H1 (cell line): Measurements from ENCODE around the gene RPS6KB2. TPM values are rescaled to one million over a fixed set of nuclear protein-coding genes. Genes with fewer than 3 reads are reported as not detected.
A peak's percentile ranks its signal among the peaks of the same experiment; 100 is the strongest.

Experiments used
- CTCF ChIA-PET: fragments of 300-600 bp; sonication (Branson Sonifier 250); formaldehyde crosslinking; loops from one replicate; lab custom pipeline; 2021; ENCODE audit not compliant: partially characterized antibody; lab: Charles Lee
- POLR2A ChIA-PET: fragments of 300-600 bp; sonication (Branson Sonifier 250); formaldehyde crosslinking; loops from one replicate; lab custom pipeline; 2021; ENCODE audit warnings: inconsistent platforms; ENCODE audit not compliant: partially characterized antibody; lab: Charles Lee
- DNase-seq, 2 experiments: peaks; one replicate each; pipeline versions ENCODE4 v3.0.0 to v3.0.0-alpha.2; 2010 to 2022; ENCODE audit warnings: low spot score in 2 of 2, low read depth in 1 of 2, mixed read lengths in 1 of 2
- FAIRE-seq: peaks from 2 replicates; lab custom pipeline; 2011; peaks lifted over from hg19 to GRCh38; lab: Jason Lieb, UNC
- H2AFZ ChIP-seq: 2 replicates; pipeline ENCODE4 v1.8.1; 2012; ENCODE audit warnings: low read length, inconsistent platforms
- H2AK5ac ChIP-seq: 2 replicates; pipeline ENCODE4 v1.6.1; 2013; ENCODE audit warnings: low read depth, low read length
- H2BK120ac ChIP-seq: replicated peaks from 2 replicates; pipeline ENCODE3; 2013; ENCODE audit warnings: low read depth, low read length, inconsistent platforms
- H2BK12ac ChIP-seq: 2 replicates; pipeline ENCODE4 v1.6.1; 2013; ENCODE audit warnings: low read depth, low read length
- H2BK15ac ChIP-seq: 2 replicates; pipeline ENCODE4 v1.6.1; 2013; ENCODE audit warnings: low read length
- H2BK20ac ChIP-seq: 2 replicates; pipeline ENCODE4 v1.6.1; 2013; ENCODE audit warnings: low read length
- H2BK5ac ChIP-seq: 2 replicates; pipeline ENCODE4 v1.6.1; 2013; ENCODE audit warnings: low read depth, low read length
- H3K14ac ChIP-seq: 2 replicates; pipeline ENCODE4 v1.6.1; 2013; ENCODE audit warnings: inconsistent platforms; ENCODE audit not compliant: insufficient read length
- H3K18ac ChIP-seq: 2 replicates; pipeline ENCODE4 v1.6.1; 2013; ENCODE audit warnings: low read length; ENCODE audit errors: extremely low read depth
- H3K23ac ChIP-seq: 2 replicates; pipeline ENCODE4 v1.6.1; 2013; ENCODE audit warnings: inconsistent platforms; ENCODE audit not compliant: insufficient read length
- H3K23me2 ChIP-seq: 2 replicates; pipeline ENCODE4 v1.6.1; 2013; ENCODE audit warnings: low read depth, low read length
- H3K27ac ChIP-seq: 2 replicates; pipeline ENCODE4 v1.6.1; 2011; ENCODE audit warnings: low read depth, low read length, inconsistent platforms
- H3K27me3 ChIP-seq, 4 experiments: replicated peaks in 1 of 4; 1 replicate in 1 of 4; 2 replicates in 3 of 4; pipeline versions ENCODE4 v1.6.1 to v1.8.1; 2011 to 2013; ENCODE audit warnings: low read length in 3 of 4, mild to moderate bottlenecking in 3 of 4, inconsistent platforms in 2 of 4, mixed read lengths in 2 of 4, moderate library complexity in 1 of 4; ENCODE audit not compliant: control insufficient read depth in 3 of 4, insufficient read depth in 3 of 4; ENCODE audit errors: extremely low read depth in 1 of 4
- H3K36me3 ChIP-seq, 4 experiments: 2 replicates each; pipeline versions ENCODE4 v1.6.1 to v1.8.1; 2011 to 2013; ENCODE audit warnings: mild to moderate bottlenecking in 4 of 4, low read length in 3 of 4, moderate library complexity in 2 of 4, control low read depth in 1 of 4, inconsistent platforms in 1 of 4; ENCODE audit not compliant: insufficient read depth in 4 of 4, control insufficient read depth in 2 of 4
- H3K4ac ChIP-seq: replicated peaks from 2 replicates; pipeline ENCODE3; 2013; ENCODE audit warnings: low read length, low read depth, mixed read lengths, inconsistent platforms; ENCODE audit not compliant: insufficient read length
- H3K4me1 ChIP-seq, 4 experiments: replicated peaks in 1 of 4; 1 replicate in 1 of 4; 2 replicates in 3 of 4; pipeline versions ENCODE4 v1.6.1 to v1.8.1; 2011 to 2013; ENCODE audit warnings: low read length in 3 of 4, inconsistent platforms in 2 of 4, mixed read lengths in 1 of 4; ENCODE audit not compliant: insufficient read depth in 4 of 4, control insufficient read depth in 3 of 4
- H3K4me2 ChIP-seq, 2 experiments: 2 replicates each; pipeline versions ENCODE4 v1.6.1 to v1.8.1; 2011 to 2013; ENCODE audit warnings: low read depth in 2 of 2, low read length in 2 of 2, control low read depth in 1 of 2, inconsistent platforms in 1 of 2, mild to moderate bottlenecking in 1 of 2; ENCODE audit not compliant: insufficient read depth in 1 of 2
- H3K4me3 ChIP-seq, 4 experiments: fragments of 200-600, 300-600 bp in 1 of 4; sonication (generic), shearing (Covaris generic), sonication (Bioruptor Twin) in 1 of 4; 2 replicates each; pipeline versions ENCODE4 v1.5.1 to v1.8.1; 2011 to 2016; ENCODE audit warnings: low read length in 4 of 4, low read depth in 3 of 4, control low read depth in 2 of 4, inconsistent platforms in 2 of 4, mild to moderate bottlenecking in 2 of 4, mixed read lengths in 1 of 4, moderate library complexity in 1 of 4; ENCODE audit not compliant: insufficient read depth in 2 of 4; ENCODE audit errors: extremely low read depth in 1 of 4
- H3K56ac ChIP-seq: replicated peaks from 2 replicates; pipeline ENCODE3; 2013; ENCODE audit warnings: low read depth, mild to moderate bottlenecking, mixed read lengths, low read length, inconsistent platforms; ENCODE audit not compliant: insufficient read length
- H3K79me1 ChIP-seq: 2 replicates; pipeline ENCODE4 v1.6.1; 2013; ENCODE audit warnings: low read depth, low read length, control low read depth
- H3K79me2 ChIP-seq, 2 experiments: 2 replicates each; pipeline versions ENCODE4 v1.6.1 to v1.8.1; 2012 to 2013; ENCODE audit warnings: low read length in 2 of 2, mild to moderate bottlenecking in 2 of 2, inconsistent platforms in 1 of 2; ENCODE audit not compliant: insufficient read depth in 2 of 2, control insufficient read depth in 1 of 2
- H3K9ac ChIP-seq, 4 experiments: replicated peaks in 1 of 4; 1 replicate in 1 of 4; 2 replicates in 3 of 4; pipeline versions ENCODE4 v1.6.1 to v1.8.1; 2011 to 2013; ENCODE audit warnings: low read depth in 3 of 4, low read length in 3 of 4, control low read depth in 2 of 4, mild to moderate bottlenecking in 2 of 4, moderate library complexity in 2 of 4, inconsistent platforms in 1 of 4; ENCODE audit errors: extremely low read depth in 1 of 4
- H3K9me3 ChIP-seq, 2 experiments: 2 replicates each; pipeline versions ENCODE4 v1.6.1 to v1.8.1; 2012 to 2013; ENCODE audit warnings: mild to moderate bottlenecking in 2 of 2, moderate library complexity in 2 of 2, control low read depth in 1 of 2, inconsistent platforms in 1 of 2, low read depth in 1 of 2, low read length in 1 of 2, mixed read lengths in 1 of 2; ENCODE audit not compliant: insufficient read depth in 2 of 2
- H4K20me1 ChIP-seq, 2 experiments: replicated peaks in 1 of 2; 2 replicates each; pipeline versions ENCODE3 to v1.8.1; 2011 to 2013; ENCODE audit warnings: inconsistent platforms in 2 of 2, low read length in 2 of 2, mild to moderate bottlenecking in 1 of 2; ENCODE audit not compliant: insufficient read depth in 2 of 2, control insufficient read depth in 1 of 2
- H4K5ac ChIP-seq: 2 replicates; pipeline ENCODE4 v1.6.1; 2013; ENCODE audit warnings: low read length, low read depth, mixed read lengths, inconsistent platforms; ENCODE audit not compliant: insufficient read length
- H4K8ac ChIP-seq: 2 replicates; pipeline ENCODE4 v1.8.0; 2013; ENCODE audit warnings: mild to moderate bottlenecking, moderate library complexity, low read length, inconsistent platforms; ENCODE audit not compliant: insufficient read depth; ENCODE audit errors: extremely low read depth
- H4K91ac ChIP-seq: replicated peaks from 2 replicates; pipeline ENCODE3; 2013; ENCODE audit warnings: low read length, mixed read lengths, inconsistent platforms; ENCODE audit not compliant: insufficient read length
- CBX8 ChIP-seq: fragments of 300-800, 300-1000 bp; sonication (generic); IDR thresholded peaks from 2 replicates; pipeline ENCODE4 v1.7.1; 2016; ENCODE audit warnings: low read depth, low read length, borderline replicate concordance
- E2F6 ChIP-seq: IDR thresholded peaks from 2 replicates; pipeline ENCODE4 v1.6.1; 2012; ENCODE audit warnings: inconsistent platforms
- EGR1 ChIP-seq: IDR thresholded peaks from 2 replicates; pipeline ENCODE4 v1.6.1; 2011; ENCODE audit warnings: low read depth, low read length, borderline replicate concordance
- KDM1A ChIP-seq: fragments of 200-600, 300-600 bp; sonication (generic); IDR thresholded peaks from 2 replicates; pipeline ENCODE4 v1.7.1; 2016; ENCODE audit warnings: mild to moderate bottlenecking, low read length, borderline replicate concordance
- MAFK ChIP-seq: IDR thresholded peaks from 2 replicates; pipeline ENCODE4 v1.6.1; 2012; ENCODE audit warnings: low read depth, mild to moderate bottlenecking, improper control_type of control experiment, low read length
- NANOG ChIP-seq: IDR thresholded peaks from 2 replicates; pipeline ENCODE4 v1.6.1; 2011; ENCODE audit warnings: low read length, low read depth, mild to moderate bottlenecking, inconsistent platforms; ENCODE audit not compliant: insufficient read depth, poor library complexity, severe bottlenecking
- PHF8 ChIP-seq: fragments of 200-600 bp; sonication (generic); conservative IDR thresholded peaks from 2 replicates; pipeline ENCODE4 v1.7.1; 2012; ENCODE audit warnings: low read depth, mild to moderate bottlenecking, inconsistent platforms, low read length, moderate library complexity
- POU5F1 ChIP-seq: IDR thresholded peaks from 2 replicates; pipeline ENCODE4 v1.6.1; 2011; ENCODE audit warnings: low read depth, mild to moderate bottlenecking, low read length, moderate library complexity
- RFX5 ChIP-seq: IDR thresholded peaks from 2 replicates; pipeline ENCODE4 v1.6.1; 2011; ENCODE audit warnings: low read depth, low read length, improper control_type of control experiment, borderline replicate concordance
- RXRA ChIP-seq: IDR thresholded peaks from 2 replicates; pipeline ENCODE4 v1.6.1; 2011; ENCODE audit warnings: low read depth, mild to moderate bottlenecking, low read length, moderate library complexity; ENCODE audit not compliant: insufficient read depth
- SIRT6 ChIP-seq: IDR thresholded peaks from one replicate; pipeline ENCODE4 v1.7.1; 2012; ENCODE audit warnings: low read length, inconsistent platforms
- SIX5 ChIP-seq: IDR thresholded peaks from 2 replicates; pipeline ENCODE4 v1.6.1; 2011; ENCODE audit warnings: mild to moderate bottlenecking, low read depth, low read length
- SP4 ChIP-seq: IDR thresholded peaks from 2 replicates; pipeline ENCODE4 v1.6.1; 2012; ENCODE audit warnings: low read length, inconsistent platforms
- SRF ChIP-seq: IDR thresholded peaks from 2 replicates; pipeline ENCODE4 v1.6.1; 2011; ENCODE audit warnings: mild to moderate bottlenecking, low read depth, low read length, moderate library complexity
- WGBS, 2 experiments: shearing (Covaris generic) in 1 of 2; methylation state at CpG; one replicate each; pipeline versions ENCODE4 v1.1.6 to v1.1.7; 2013 to 2015; ENCODE audit warnings: low lambda C conversion rate in 2 of 2, mixed read lengths in 2 of 2, inconsistent platforms in 1 of 2, low coverage in 1 of 2, missing lambda C conversion rate in 1 of 2; ENCODE audit not compliant: insufficient replicate concordance in 2 of 2, insufficient coverage in 1 of 2, insufficient read length in 1 of 2; ENCODE audit errors: extremely low coverage in 1 of 2, missing lambda C conversion rate in 1 of 2; 5-methylcytosine and 5-hydroxymethylcytosine counted together
- polyA plus RNA-seq, 7 experiments: library from polyadenylated mRNA; depleted of rRNA in 3 of 7; stranded (reverse) in 5 of 7; unstranded in 2 of 7; fragments of >200 nt in 5 of 7; fragments of 200-250 nt in 2 of 7; gene quantifications; 1 replicate in 5 of 7; 2 replicates in 1 of 7; 4 replicates in 1 of 7; pipeline versions ENCODE4 v1.2.1 to v1.2.3, GENCODE V29; 2011 to 2013; ENCODE audit warnings: missing spikeins in 2 of 7, mixed read lengths in 2 of 7
- total RNA-seq: library from RNA; stranded (reverse); fragmentation: NEBNext Ultra II Directional; extraction: Animal tissue kit (Norgen Biotek cat#: 25700); gene quantifications from 2 replicates; pipeline ENCODE4 v1.2.1, GENCODE V29; 2021

Gene RPS6KB2
- total and polyA plus RNA-seq, 2 of the 8 experiments (the other 6 are each of a cell fraction or from before 2014, with no cell fraction given): 41.0 to 47.1 TPM

- H2BK120ac ChIP-seq: no peak overlapping the region
- H2AFZ ChIP-seq: no peak overlapping the region
- FAIRE-seq: no peak
- no peaks in the 10 kb centered on the region for H4K20me1 ChIP-seq
- no peak overlapping the region for H2BK5ac ChIP-seq
- H3K9me3 ChIP-seq: no peaks in the 10 kb centered on the region
- H2BK15ac ChIP-seq: no peak overlapping the region
- ChIA-PET CTCF (interaction anchor here (1.2 kb wide), 1 partner anchor 56 kb away, joined by 3 read pairs; the partner anchor contains the start of gene RAD9A), POLR2A (interaction anchor here (0.6 to 1.1 kb wide), 2 partner anchors 20 to 29 kb away, joined by 3 to 4 read pairs; no protein-coding TSS in a partner anchor)
- H3K9ac ChIP-seq: no peak overlapping the region
- no peak overlapping the region for H3K4ac ChIP-seq
- no peak overlapping the region for H4K5ac ChIP-seq
- H2AK5ac ChIP-seq: 0 out of 2 replicates have a peak overlapping the region, but pooled peaks have one; percentile 39
- no peak overlapping the region for H3K23ac ChIP-seq
- no peaks in the 10 kb centered on the region for H3K79me1 ChIP-seq
- no peak overlapping the region; the same call in 1 of the 2 replicates for H3K27ac ChIP-seq
- no peak overlapping the region for H3K14ac ChIP-seq
- WGBS, 2 experiments: 88% methylated on average over 7 of the region's 7 CpGs; no CpG with 5 or more reads in 1 of the 2 experiments
- H2BK12ac ChIP-seq: no peak overlapping the region
- H2BK20ac ChIP-seq: no peak overlapping the region
- no peaks in the 10 kb centered on the region for H3K23me2 ChIP-seq
- H3K4me3 ChIP-seq: no peak overlapping the region
- no peak for DNase-seq
- no peak overlapping the region for H4K91ac ChIP-seq
- no peak overlapping the region for H3K4me2 ChIP-seq
- no peak overlapping the region for H3K56ac ChIP-seq
- no peak overlapping the region for H4K8ac ChIP-seq
- H3K27me3 ChIP-seq: no peaks in the 10 kb centered on the region
- H3K4me1 ChIP-seq: no peaks in the 10 kb centered on the region
- no peak overlapping the region for H3K18ac ChIP-seq
- no peaks in the 10 kb centered on the region for H3K36me3 ChIP-seq
- H3K79me2 ChIP-seq: no peaks in the 10 kb centered on the region
- no peak for TF ChIP-seq SP4
- no peak for TF ChIP-seq NANOG
- no peak for TF ChIP-seq KDM1A
- TF ChIP-seq E2F6: no peak
- no peak for TF ChIP-seq RXRA
- no peak for TF ChIP-seq SIRT6
- no peak for TF ChIP-seq POU5F1
- TF ChIP-seq SRF: no peak
- no peak for TF ChIP-seq SIX5
- no peak for TF ChIP-seq PHF8
- TF ChIP-seq MAFK: no peak
- no peak for TF ChIP-seq RFX5
- TF ChIP-seq EGR1: no peak
- no peak for TF ChIP-seq CBX8
Observed at GRCh38 chr11:67448220-67448609, 19.9 kb downstream of the RPS6KB2 start.
